ENCODE measurements around the gene CDC42EP4. TPM values are rescaled to one million over a fixed set of nuclear protein-coding genes. Genes with fewer than 3 reads are reported as not detected.

The CDC42EP4 gene
- total and polyA plus RNA-seq, 2 experiments from 2014 or later: 17.9 to 24.9 TPM

GRCh38 chr17:73257516-73257915 lies 54.3 kb downstream of the CDC42EP4 start:
- Histone ChIP-seq H3K4me1 (ENCODE audit: low read depth) (peaks cover 5% of the 10 kb centered on the region), H3K36me3 (no peaks in the 10 kb centered on the region), H3K27ac (no peak overlapping the region), H3K27me3 (no peaks in the 10 kb centered on the region), H3K4me3 (no peak overlapping the region), H3K9me3 (ENCODE audit: low read depth) (no peaks in the 10 kb centered on the region)
- no peak for TF ChIP-seq CTCF (IDR thresholded peaks at IDR 0.05; ENCODE audit: low read depth, low read length)
- no peak for DNase-seq (ENCODE audit: low read depth in 1 of 2, low spot score in 1 of 2)

GRCh38 chr17:73256220-73256619 lies 55.6 kb downstream of the CDC42EP4 start:
- H3K36me3 ChIP-seq: no peaks in the 10 kb centered on the region
- no peak for TF ChIP-seq CTCF (IDR thresholded peaks at IDR 0.05; ENCODE audit: low read depth, low read length)
- no peak overlapping the region for H3K27ac ChIP-seq
- no peaks in the 10 kb centered on the region for H3K9me3 ChIP-seq (ENCODE audit: low read depth)
- H3K27me3 ChIP-seq: no peaks in the 10 kb centered on the region
- no peak for DNase-seq (ENCODE audit: low read depth in 1 of 2, low spot score in 1 of 2)
- H3K4me3 ChIP-seq: no peak overlapping the region
- no peaks in the 10 kb centered on the region for H3K4me1 ChIP-seq (ENCODE audit: low read depth)

- no peaks in the 10 kb centered on the region for H3K36me3 ChIP-seq
- peak; percentile 42 to 63 for DNase-seq (ENCODE audit: low read depth in 1 of 2, low spot score in 1 of 2)
- H3K9me3 ChIP-seq (ENCODE audit: low read depth): no peaks in the 10 kb centered on the region
- H3K27ac ChIP-seq: no peak overlapping the region
- no peak overlapping the region for H3K4me3 ChIP-seq
- no peaks in the 10 kb centered on the region for H3K27me3 ChIP-seq
- H3K4me1 ChIP-seq (ENCODE audit: low read depth): no peaks in the 10 kb centered on the region
- peak; percentile 95 for TF ChIP-seq CTCF (IDR thresholded peaks at IDR 0.05; ENCODE audit: low read depth, low read length)
Measured at GRCh38 chr17:73255671-73256181, 56.1 kb downstream of the CDC42EP4 start.

GRCh38 chr17:73251871-73252270 lies 59.9 kb downstream of the CDC42EP4 start:
- Histone ChIP-seq H3K36me3 (peaks cover 5% of the 10 kb centered on the region), H3K4me1 (ENCODE audit: low read depth) (peaks cover 10% of the 10 kb centered on the region), H3K4me3 (no peak overlapping the region), H3K27ac (no peak overlapping the region), H3K9me3 (ENCODE audit: low read depth) (no peaks in the 10 kb centered on the region), H3K27me3 (no peaks in the 10 kb centered on the region)
- TF ChIP-seq CTCF (IDR thresholded peaks at IDR 0.05; ENCODE audit: low read depth, low read length): no peak
- no peak for DNase-seq (ENCODE audit: low read depth in 1 of 2, low spot score in 1 of 2)

DNA sequence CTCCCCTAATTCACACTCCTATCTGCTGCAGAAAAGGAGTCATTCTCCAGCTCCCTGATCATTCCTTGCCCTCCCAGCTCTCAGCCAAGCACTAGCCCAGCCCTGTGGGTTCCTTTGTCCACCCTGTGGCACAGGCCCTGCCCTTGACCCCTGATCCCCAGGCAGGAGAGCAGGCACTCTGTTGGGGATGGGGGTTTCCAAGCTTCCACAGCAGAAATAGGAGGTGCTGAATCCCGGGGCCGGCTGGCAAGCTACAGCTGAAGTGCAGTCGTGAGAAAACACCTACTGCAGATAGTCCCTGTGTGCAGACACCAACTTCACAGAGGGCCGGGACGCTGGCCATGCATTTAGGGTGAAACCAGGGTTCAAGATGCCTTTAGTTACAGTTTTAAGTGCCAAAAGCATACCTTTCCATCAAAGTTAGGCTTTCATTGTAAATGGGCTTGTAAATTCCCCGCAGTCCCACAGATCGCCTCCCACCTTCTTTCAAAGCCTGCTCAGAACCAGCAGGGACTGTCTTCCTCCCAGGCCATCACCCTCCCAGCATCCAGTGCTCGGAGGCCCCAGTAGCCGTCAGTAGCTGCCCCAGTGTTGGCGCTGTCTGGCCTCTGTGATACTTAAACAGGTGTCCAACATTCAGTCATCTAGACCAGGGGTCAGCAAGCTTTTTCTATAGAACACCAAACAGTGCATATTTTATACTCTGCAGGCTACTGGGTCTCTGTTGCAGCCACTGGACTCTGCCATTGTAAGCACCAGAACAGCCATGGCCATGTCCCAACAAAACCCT lies 60.8 kb downstream of the CDC42EP4 start:
- Histone ChIP-seq H3K27ac (no peak overlapping the region), H3K4me3 (no peak overlapping the region), H3K9me3 (ENCODE audit: low read depth) (no peaks in the 10 kb centered on the region), H3K4me1 (ENCODE audit: low read depth) (peaks cover 10% of the 10 kb centered on the region), H3K27me3 (no peaks in the 10 kb centered on the region), H3K36me3 (peaks cover 6% of the 10 kb centered on the region)
- no peak for DNase-seq (ENCODE audit: low read depth in 1 of 2, low spot score in 1 of 2)
- no peak for TF ChIP-seq CTCF (IDR thresholded peaks at IDR 0.05; ENCODE audit: low read depth, low read length)

Measured in cardiac muscle cell (in vitro differentiated cells and primary cell).